ENCODE measurements around the gene IQSEC1. TPM values are rescaled to one million over a fixed set of nuclear protein-coding genes. Genes with fewer than 3 reads are reported as not detected.
"Not testable (repeated sequence)": the region's sequence is repeated elsewhere in the genome, so short reads cannot be mapped to it uniquely, and the experiment has no call there.

Gene IQSEC1
- total RNA-seq, 2 experiments from 2014 or later = 20.1 to 22.2 TPM

GRCh38 chr3:12881858-12882257 is 191.4 kb downstream of the IQSEC1 start:
- H3K27me3 Mint-ChIP-seq, H3K4me3 Mint-ChIP-seq, H3K27ac Mint-ChIP-seq, H3K4me1 Mint-ChIP-seq, H3K9me3 Mint-ChIP-seq, DNase-seq, H3K36me3 Mint-ChIP-seq: not testable (repeated sequence)

DNA sequence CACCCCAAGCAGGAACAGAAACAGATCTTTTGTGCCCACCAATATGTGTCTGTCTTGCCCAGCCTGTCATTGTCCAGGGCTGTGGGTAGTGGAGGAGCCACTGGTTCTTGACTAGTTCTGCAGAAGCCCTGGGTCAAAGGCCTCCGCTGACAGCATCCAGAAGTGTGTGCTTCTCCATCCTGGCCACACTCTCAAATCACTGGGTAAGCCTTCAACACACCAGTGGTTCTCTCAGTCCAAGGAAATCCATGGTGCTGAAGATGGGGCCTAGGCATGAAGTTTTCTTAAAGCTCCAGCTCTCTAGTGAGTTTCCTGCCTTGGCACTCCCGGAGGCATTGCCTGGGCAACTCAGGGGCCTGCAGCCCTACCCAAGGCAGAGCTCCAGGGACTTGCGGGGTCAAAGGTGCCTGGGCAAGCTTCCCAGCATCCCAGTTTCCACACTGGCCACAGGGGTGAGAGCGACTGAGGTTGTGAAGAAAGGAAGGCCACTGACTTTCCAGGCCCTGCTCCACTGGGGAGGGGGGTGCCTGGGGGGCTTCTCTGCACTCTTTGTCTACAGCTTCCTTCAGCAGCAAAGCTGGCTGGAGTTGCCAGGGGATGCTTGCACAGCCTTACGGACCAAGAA is 193.9 kb downstream of the IQSEC1 start:
- no peak overlapping the region for H3K27ac Mint-ChIP-seq
- no peak for DNase-seq
- no peaks in the 10 kb centered on the region for H3K9me3 Mint-ChIP-seq
- no peaks in the 10 kb centered on the region for H3K36me3 Mint-ChIP-seq
- H3K4me3 Mint-ChIP-seq = no peak overlapping the region
- no peaks in the 10 kb centered on the region for H3K4me1 Mint-ChIP-seq
- H3K27me3 Mint-ChIP-seq = peaks cover 15% of the 10 kb centered on the region

DNA sequence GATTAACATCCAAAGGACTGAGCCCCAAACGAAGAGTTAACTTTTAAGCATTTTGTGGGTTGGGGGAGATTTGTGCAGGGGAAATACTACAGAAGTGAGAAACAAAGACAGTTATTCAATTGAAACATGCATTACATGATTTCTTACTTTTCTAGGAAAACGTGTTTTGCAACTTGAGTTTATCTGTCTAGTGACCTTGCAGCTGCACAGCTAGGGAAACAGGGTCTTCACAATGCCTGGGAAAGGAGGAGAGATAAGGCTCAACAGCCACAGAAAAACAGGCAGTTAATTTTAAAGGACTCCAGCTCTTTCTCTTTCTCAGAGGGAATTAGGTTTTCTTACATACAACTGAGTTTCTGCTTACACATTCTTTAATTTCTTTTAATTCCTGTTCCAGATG is 194.5 kb downstream of the IQSEC1 start:
- H3K36me3 Mint-ChIP-seq, H3K4me3 Mint-ChIP-seq, H3K4me1 Mint-ChIP-seq, DNase-seq, H3K9me3 Mint-ChIP-seq, H3K27ac Mint-ChIP-seq: not testable (repeated sequence)
- H3K27me3 Mint-ChIP-seq = peaks cover 18% of the 10 kb centered on the region

DNA sequence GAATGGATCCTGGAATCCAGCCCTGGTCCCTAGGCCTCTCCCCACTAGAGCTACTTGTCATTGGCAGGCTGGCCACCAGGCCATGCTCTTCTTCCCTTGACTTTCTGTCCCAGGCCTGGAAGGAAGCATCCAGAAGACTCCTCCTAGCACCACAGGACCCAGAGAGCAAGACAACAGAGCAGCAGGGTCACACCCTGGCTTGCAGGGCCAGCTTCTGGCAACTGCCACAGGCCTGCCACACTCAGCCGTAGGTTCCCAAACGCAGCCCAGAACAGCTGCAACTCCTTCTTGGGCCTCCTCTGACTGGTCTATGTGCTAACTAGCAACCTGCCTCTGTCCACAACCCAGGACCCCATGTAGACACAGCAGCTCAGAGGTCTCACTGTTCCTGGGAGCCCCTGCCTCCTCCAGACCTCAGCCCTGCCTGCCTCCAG is 195.1 kb downstream of the IQSEC1 start:
- Mint-ChIP-seq H3K27me3 (peaks cover 18% of the 10 kb centered on the region), H3K4me3 (no peak overlapping the region), H3K4me1 (no peaks in the 10 kb centered on the region), H3K27ac (no peak overlapping the region), H3K36me3 (no peaks in the 10 kb centered on the region), H3K9me3 (no peaks in the 10 kb centered on the region)
- no peak for DNase-seq

- H3K27ac Mint-ChIP-seq = no peak overlapping the region
- H3K4me1 Mint-ChIP-seq = no peaks in the 10 kb centered on the region
- no peak for DNase-seq
- no peaks in the 10 kb centered on the region for H3K36me3 Mint-ChIP-seq
- no peaks in the 10 kb centered on the region for H3K9me3 Mint-ChIP-seq
- no peak overlapping the region for H3K4me3 Mint-ChIP-seq
- peaks cover 15% of the 10 kb centered on the region for H3K27me3 Mint-ChIP-seq
Observed at GRCh38 chr3:12877040-12877439, 196.2 kb downstream of the IQSEC1 start.

DNA sequence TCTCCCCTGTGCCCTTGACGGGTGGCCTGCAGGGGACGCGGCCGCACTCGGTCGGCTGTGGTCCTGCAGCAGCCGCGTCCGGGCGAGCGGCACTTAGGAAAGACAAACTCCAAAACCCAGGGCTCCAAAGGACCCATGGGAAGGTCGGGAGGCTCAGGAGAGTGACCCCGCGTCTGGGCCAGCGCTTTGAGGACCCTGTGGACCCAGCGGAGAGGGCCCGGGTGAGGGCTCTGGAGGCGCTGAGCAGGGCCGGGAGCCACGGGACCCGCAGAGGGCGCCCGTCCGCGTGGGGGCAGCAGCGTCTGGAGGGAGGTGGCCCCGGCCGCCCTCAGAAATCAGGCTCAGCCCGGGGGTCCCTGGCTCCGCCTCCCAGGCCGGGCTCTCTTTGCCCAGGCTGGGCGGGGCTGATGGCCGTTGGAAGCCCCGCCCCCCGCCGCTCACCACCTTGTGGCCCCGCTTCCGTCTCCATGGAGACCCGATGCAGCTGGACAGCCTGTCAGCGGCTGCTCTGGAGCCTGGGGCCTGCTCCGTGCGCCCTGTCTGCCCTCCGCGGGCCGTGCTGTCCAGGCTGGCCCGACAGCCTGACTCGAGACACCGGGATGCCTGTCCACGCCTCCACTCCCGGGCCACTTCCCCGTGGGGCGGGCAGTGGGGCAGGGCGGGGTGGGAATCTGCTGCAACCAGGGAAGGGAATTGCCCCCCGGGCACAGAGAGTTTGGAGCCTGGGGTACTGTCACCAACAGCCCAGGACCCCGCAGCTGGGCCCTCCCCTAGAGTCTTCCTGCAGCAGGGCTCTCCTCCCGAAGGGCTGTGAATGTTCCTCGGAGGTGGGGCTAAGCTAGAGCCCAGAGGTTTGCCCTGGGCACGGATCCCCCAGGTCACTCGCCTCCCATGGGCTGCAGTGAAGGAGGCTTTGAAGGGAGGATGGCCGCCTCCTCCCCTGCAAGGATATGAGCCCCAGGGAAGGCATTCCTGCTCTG is 197.1 kb downstream of the IQSEC1 start:
- no peak overlapping the region for H3K4me3 Mint-ChIP-seq
- H3K27me3 Mint-ChIP-seq = peaks cover 13% of the 10 kb centered on the region
- DNase-seq = peak; percentile 37
- H3K27ac Mint-ChIP-seq = no peak overlapping the region
- no peaks in the 10 kb centered on the region for H3K36me3 Mint-ChIP-seq
- H3K9me3 Mint-ChIP-seq = no peaks in the 10 kb centered on the region
- H3K4me1 Mint-ChIP-seq = no peaks in the 10 kb centered on the region

DNA sequence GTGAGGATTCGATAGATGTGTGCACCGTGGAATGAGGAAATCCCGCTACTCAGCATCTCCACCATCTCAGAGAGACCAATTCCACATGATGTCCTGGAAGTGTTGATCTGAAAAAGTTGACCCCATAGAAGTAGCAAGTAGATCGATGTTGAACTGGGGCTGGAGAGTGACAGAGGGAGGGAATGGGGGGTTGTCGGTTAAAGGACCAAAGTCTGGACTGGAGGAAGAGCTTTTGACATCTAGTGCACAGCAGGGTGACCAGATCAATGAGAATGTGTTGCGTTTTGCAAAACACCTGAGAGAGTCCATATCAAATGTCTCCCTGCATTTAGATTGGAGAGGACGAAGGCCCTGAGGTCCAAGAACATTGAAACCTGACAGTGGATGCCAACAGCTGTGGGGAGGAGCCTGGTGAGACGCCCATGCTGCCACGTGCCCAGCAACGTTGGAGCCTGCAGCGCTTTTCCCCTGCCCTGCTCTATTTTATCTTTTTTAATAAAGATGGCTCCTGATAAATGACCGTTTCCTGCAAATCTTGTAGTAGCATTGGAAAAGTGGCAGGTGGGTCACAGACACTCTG is 201.7 kb downstream of the IQSEC1 start:
- no peak overlapping the region for H3K4me3 Mint-ChIP-seq

GRCh38 chr3:12870942-12871341 is 202.3 kb downstream of the IQSEC1 start:
- no peaks in the 10 kb centered on the region for H3K9me3 Mint-ChIP-seq
- H3K4me3 Mint-ChIP-seq = no peak overlapping the region
- H3K27ac Mint-ChIP-seq = no peak overlapping the region
- no peaks in the 10 kb centered on the region for H3K36me3 Mint-ChIP-seq
- H3K27me3 Mint-ChIP-seq = peaks cover 24% of the 10 kb centered on the region
- no peak for DNase-seq
- H3K4me1 Mint-ChIP-seq = peaks cover 7% of the 10 kb centered on the region

More for the DNA sequence above, 201.7 kb downstream of the IQSEC1 start:
- peaks cover 21% of the 10 kb centered on the region for H3K27me3 Mint-ChIP-seq
- no peaks in the 10 kb centered on the region for H3K36me3 Mint-ChIP-seq
- H3K9me3 Mint-ChIP-seq = no peaks in the 10 kb centered on the region
- no peak overlapping the region for H3K27ac Mint-ChIP-seq
- H3K4me1 Mint-ChIP-seq = peaks cover 7% of the 10 kb centered on the region
- DNase-seq = no peak

- Mint-ChIP-seq H3K4me3 (no peak overlapping the region), H3K36me3 (no peaks in the 10 kb centered on the region), H3K27ac (no peak overlapping the region), H3K9me3 (peaks cover 3% of the 10 kb centered on the region), H3K27me3 (peaks cover 15% of the 10 kb centered on the region), H3K4me1 (peaks cover 7% of the 10 kb centered on the region)
- DNase-seq = peak; percentile 35
Observed at GRCh38 chr3:12869035-12869621, 204.1 kb downstream of the IQSEC1 start.

DNA sequence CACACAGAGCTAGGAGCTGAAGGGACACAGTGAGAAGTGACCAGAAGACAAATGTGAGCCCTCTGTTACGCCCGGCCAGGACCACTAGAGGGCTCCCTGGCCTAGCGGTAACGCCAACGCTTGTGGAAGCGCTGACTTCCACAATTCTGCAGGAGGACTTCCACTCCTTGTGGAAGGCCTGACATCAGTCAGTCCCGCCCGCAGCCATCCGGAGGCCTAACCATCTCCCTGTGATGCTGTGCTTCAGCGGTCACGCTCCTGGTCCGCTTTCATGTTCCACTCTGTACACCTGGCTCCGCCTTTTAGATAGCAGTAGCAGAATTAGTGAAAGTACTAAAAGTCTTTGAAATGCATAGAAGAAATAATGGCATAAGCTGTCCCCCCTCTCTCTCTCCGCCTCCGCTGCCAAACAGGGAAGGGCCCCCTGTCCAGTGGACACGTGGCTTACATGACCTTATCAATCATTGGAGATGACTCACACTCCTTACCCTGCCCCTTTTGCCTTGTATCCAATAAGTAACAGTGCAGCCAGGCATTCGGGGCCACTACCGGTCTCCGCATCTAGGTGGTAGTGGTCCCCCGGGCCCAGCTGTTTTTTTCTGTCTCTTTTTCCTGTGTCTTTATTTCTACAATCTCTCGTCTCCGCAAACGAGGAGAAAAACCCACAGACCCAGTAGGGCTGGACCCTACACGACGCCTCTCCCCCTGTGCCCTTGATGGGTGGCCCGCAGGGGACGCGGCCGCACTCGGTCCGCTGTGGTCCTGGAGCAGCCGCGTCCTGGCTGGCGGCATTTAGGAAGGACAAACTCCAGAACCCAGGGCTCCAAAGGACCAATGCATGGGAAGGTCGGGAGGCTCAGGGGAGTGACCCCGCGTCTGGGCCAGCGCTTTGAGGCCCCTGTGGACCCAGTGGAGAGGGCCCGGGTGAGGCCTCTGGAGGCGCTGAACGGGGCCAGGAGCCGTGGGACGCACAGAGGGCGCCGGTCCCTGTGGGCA is 204.9 kb downstream of the IQSEC1 start:
- Mint-ChIP-seq H3K4me3 (peak overlapping the region; percentile 78), H3K36me3 (no peaks in the 10 kb centered on the region), H3K4me1 (peaks cover 7% of the 10 kb centered on the region), H3K27me3 (peaks cover 14% of the 10 kb centered on the region), H3K9me3 (peaks cover 3% of the 10 kb centered on the region), H3K27ac (peak overlapping the region; percentile 4)
- peak; percentile 63 for DNase-seq

- Mint-ChIP-seq H3K9me3 (peaks cover 3% of the 10 kb centered on the region), H3K4me3 (no peak overlapping the region), H3K27me3 (peaks cover 14% of the 10 kb centered on the region), H3K4me1 (peaks cover 7% of the 10 kb centered on the region), H3K27ac (no peak overlapping the region), H3K36me3 (no peaks in the 10 kb centered on the region)
- DNase-seq = no peak
Observed at GRCh38 chr3:12866836-12867235, 206.4 kb downstream of the IQSEC1 start.

GRCh38 chr3:12865271-12865670 is 208.0 kb downstream of the IQSEC1 start:
- Mint-ChIP-seq H3K9me3 (peaks cover 3% of the 10 kb centered on the region), H3K4me1 (peaks cover 7% of the 10 kb centered on the region), H3K27ac (no peak overlapping the region), H3K4me3 (no peak overlapping the region), H3K36me3 (no peaks in the 10 kb centered on the region), H3K27me3 (peaks cover 14% of the 10 kb centered on the region)
- DNase-seq = no peak

DNA sequence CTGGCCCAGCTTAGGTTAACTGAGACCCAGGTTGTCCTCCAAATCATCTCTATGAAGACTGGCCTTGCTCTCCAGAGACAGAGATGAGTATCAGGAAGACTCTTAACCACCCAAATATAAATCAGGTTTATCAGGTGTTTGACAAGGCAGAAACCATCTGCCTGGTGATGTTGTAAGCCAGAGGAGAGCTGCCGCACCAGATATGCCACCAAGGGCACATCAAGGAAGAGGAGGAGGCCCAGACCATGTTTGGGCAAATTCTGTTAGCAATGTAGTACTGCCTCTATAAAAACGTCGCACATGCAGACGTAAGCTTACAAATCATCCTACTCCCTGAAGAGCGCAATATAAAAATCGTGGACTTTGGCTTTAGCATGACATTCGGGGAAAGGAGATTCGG is 210.8 kb downstream of the IQSEC1 start:
- no peak for DNase-seq
- Mint-ChIP-seq H3K36me3 (no peaks in the 10 kb centered on the region), H3K27me3 (peaks cover 6% of the 10 kb centered on the region), H3K4me1 (no peaks in the 10 kb centered on the region), H3K4me3 (no peak overlapping the region), H3K27ac (no peak overlapping the region), H3K9me3 (peaks cover 3% of the 10 kb centered on the region)

DNA sequence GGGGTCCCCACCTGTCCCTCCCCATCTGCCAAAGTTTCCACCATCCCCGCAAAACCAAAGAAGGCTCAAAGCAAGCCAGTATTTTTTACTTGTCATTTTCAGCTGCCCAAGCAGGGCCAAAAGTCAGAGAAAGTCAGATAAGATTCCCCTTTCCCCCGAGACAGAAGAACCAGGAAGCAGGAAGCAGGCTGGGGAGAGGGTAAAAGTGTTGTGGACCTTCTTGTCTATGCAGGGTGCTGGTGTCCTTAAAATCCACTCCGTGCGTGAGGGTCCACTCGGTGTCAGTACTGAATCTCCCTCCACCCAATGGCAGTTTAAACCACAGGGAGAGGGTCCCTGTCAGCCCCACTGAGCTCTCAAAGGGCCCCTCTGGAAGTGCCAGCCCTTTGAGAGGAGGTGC is 211.6 kb downstream of the IQSEC1 start:
- H3K36me3 Mint-ChIP-seq = no peaks in the 10 kb centered on the region
- DNase-seq = no peak
- H3K4me1 Mint-ChIP-seq = no peaks in the 10 kb centered on the region
- peaks cover 3% of the 10 kb centered on the region for H3K9me3 Mint-ChIP-seq
- no peak overlapping the region for H3K27ac Mint-ChIP-seq
- H3K27me3 Mint-ChIP-seq = peaks cover 6% of the 10 kb centered on the region
- no peak overlapping the region for H3K4me3 Mint-ChIP-seq

All from activated naive CD8-positive, alpha-beta T cell treated with anti-CD3 and anti-CD28 coated beads for 36 hours (primary cell).